Measurements from ENCODE around the gene GDPD5.
A peak's percentile ranks its signal among the peaks of the same experiment; 100 is the strongest.

The GDPD5 gene, protein sequence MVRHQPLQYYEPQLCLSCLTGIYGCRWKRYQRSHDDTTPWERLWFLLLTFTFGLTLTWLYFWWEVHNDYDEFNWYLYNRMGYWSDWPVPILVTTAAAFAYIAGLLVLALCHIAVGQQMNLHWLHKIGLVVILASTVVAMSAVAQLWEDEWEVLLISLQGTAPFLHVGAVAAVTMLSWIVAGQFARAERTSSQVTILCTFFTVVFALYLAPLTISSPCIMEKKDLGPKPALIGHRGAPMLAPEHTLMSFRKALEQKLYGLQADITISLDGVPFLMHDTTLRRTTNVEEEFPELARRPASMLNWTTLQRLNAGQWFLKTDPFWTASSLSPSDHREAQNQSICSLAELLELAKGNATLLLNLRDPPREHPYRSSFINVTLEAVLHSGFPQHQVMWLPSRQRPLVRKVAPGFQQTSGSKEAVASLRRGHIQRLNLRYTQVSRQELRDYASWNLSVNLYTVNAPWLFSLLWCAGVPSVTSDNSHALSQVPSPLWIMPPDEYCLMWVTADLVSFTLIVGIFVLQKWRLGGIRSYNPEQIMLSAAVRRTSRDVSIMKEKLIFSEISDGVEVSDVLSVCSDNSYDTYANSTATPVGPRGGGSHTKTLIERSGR

DNA sequence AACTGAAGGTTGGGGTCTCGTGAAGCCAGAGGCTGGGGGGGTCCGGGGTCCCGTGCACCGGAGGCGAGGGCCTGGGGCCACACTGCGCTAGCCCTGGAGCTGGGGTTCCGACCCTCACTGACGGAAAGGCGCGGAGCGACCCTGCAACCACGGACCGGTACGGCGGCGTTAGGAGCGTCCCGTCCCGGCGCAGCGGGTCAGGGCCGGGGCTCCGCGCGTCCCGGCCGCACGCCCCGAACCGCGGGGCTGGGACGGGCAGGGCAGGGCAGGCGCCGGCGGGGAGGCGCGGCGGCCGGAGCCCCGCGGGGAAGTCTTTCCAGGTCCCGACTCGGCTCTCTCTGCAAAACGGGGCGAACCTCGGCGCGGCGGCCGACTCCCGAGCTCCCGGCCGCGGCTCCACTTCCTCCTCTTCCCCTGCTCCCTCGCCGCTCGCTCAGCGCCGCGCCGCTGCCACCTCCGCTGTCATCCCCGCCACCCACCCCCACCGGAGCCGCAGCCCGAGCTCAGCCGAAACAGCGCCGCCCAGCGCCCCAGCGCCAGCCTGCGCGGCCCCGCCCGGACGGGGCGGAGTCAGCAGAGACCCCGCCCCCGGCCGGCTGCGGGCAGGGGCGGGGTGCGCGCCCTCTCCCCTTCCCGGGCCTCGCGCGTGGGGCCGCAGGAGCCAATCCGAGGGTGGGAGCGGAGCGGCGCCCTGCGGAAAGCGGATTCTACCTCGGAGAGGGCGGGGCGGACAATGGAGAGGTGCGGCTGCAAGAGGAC is at the start of gene GDPD5:
TSS of gene GDPD5 (minus strand) at position 509 of the 759 bp plus-strand sequence. CDS start 48,206 bp downstream, outside the sequence.
- DNase-seq (ENCODE audit: low spot score) = peak; percentile 94

DNA sequence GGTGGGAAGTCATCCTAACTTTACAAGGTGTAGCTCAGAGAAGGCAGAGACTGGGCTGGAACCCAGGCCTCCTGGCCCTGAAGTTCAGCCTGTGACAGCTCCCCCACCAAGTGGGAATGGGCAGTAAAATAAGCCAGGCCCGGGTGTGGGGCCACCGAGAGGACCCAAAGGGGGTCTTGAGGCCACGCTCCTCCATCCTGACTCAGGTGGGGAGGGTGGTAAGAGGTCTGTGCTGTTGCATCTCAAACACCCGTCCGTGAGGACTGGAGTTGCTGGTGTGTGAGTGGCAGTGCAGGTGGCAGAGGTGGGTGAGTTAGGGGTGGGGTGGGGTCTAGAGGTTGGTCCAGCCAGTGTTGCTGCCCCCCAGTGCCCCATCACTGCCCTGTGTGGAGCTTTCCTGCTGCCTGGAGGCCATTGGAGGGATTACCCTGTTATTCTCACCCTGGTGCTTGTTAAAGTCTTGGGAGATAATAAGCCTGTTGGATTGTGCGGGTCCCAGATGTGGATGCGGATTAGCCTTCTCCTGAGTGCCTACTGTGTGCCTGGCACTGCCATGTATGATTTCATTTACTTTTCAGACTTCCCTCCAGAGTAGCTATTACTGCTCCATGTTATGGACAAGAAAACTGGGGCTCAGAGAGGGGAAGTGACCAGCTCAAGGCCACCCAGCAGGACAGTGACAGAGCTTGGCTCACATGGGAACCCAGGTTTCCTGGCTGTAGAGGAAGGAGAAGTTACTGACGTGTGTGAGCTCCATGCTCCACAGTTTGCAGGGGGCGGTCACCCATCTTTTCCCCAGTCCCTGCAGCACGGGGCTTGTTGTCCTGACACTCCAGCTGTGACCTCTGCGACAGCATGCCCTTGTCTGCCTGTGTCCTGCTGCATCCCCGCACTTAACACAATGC is 49.2 kb upstream of the GDPD5 start:
- no peak for DNase-seq (ENCODE audit: low spot score)

DNA sequence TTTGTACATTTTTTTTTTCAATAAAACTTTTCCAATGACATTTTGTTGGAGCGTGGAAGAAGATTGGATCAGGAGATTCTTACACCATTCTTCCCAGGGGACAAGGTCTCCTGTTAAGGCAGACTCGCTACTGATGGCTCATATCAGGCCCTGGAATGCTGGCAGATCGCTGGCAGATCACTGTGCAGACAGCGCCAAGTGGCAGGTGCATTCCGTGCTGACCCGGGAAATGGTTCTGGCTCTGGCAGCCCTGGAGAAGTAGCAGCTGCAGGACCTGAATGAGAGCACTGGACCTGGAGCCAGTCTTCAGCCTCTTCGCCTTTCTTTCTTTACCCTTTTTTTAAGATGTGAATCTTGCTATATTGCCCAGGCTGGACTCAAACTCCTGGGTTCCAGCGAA is 47.0 kb upstream of the GDPD5 start:
- no peak for DNase-seq (ENCODE audit: low spot score)

GRCh38 chr11:75571625-75572024 is 45.9 kb upstream of the GDPD5 start:
- DNase-seq (ENCODE audit: low spot score) = no peak

GRCh38 chr11:75570559-75571139 is 44.9 kb upstream of the GDPD5 start:
- DNase-seq (ENCODE audit: low spot score) = no peak

GRCh38 chr11:75568616-75569219 is 43.0 kb upstream of the GDPD5 start:
- no peak for DNase-seq (ENCODE audit: low spot score)

DNA sequence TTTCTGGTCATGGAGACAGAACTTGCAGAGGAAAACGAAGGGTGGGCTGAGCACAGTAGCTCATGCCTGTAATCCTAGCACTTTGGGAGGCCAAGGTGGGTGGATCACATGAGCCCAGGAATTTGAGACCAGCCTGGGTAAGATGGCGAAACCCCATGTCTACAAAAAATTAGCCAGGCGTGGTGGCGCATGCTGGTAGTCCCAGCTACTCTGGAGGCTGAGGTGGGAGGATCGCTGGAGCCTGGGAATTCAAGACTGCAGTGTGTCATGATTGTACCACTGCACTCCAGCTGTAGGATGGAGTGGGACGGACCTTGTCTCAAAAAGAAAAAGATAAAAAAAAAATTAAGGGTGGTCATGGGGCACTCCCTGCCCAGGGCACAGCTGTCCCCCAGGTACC is 42.2 kb upstream of the GDPD5 start:
- no peak for DNase-seq (ENCODE audit: low spot score)

DNA sequence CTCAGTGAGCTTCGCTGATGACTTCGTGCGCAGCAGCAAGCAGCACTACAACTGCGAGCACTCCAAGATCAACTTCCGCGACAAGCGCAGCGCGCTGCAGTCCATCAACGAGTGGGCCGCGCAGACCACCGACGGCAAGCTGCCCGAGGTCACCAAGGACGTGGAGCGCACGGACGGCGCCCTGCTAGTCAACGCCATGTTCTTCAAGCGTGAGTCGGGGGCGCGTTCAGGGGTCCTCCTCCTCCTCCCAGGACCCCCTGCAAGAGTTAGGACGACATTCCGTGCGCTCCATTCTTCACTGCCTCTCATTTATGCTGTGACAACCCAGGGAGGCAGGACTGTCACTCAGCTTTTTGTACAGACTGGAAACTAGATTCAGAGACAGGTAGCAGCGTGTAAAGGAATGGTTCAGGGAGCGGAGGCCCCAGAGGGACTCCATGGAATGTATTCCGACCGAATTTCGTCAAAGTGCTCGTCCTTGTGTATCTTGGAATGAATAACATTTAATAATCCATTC is 41.1 kb upstream of the GDPD5 start:
- DNase-seq (ENCODE audit: low spot score) = no peak

DNA sequence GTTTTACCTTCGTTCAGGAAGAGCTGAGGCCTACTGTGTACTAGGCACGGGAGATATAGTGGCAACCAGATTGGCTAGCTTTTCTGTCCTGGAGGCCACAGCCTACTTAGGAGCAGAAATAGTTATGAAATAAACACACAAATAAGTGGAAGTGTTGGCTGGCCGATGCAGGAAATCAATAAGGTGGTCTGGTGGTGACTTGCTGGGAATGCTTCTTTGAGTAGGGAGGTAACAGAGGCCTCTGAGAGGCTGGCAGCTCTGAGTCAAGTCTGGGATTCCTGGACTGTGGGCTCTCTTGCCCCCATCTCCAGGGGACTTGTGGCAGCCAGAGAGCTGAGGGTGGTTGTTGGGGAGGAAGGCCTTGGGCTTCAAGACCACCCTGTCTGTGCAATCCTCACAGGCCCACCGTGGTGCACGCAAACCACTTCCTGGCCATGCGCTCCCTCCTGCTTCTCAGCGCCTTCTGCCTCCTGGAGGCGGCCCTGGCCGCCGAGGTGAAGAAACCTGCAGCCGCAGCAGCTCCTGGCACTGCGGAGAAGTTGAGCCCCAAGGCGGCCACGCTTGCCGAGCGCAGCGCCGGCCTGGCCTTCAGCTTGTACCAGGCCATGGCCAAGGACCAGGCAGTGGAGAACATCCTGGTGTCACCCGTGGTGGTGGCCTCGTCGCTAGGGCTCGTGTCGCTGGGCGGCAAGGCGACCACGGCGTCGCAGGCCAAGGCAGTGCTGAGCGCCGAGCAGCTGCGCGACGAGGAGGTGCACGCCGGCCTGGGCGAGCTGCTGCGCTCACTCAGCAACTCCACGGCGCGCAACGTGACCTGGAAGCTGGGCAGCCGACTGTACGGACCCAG is 40.4 kb upstream of the GDPD5 start:
- DNase-seq (ENCODE audit: low spot score) = no peak

DNA sequence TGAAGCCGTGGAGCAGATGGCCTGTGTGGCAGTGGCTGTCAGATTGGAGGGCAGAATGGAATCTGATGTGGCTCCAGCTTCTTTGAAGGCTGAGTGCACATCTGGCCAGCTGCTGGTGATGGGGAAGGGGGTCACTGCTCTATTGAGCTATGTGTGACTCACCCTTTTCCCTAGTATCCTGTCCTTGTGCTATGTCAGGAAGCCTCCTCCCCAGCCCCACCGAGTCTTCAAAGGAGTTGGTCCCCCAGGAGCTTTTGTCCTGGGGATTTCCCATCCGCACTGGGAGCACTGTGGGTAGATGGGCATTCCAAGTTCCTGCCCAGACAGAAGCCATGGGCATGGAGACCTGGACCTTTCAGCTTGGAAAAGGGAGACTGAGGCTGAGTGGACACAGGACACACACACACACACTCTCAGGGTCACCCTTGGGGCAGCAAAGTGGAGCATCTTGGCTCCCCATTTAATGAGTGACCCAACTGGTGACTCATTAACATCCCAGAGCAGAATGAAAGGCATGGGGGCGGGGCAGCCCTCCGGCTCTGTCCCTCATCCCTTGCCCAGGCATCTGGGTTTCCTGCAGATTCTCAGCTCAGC is 39.6 kb upstream of the GDPD5 start:
- no peak for DNase-seq (ENCODE audit: low spot score)

- DNase-seq (ENCODE audit: low spot score) = no peak
Observed at GRCh38 chr11:75563978-75564552, 38.3 kb upstream of the GDPD5 start.

DNA sequence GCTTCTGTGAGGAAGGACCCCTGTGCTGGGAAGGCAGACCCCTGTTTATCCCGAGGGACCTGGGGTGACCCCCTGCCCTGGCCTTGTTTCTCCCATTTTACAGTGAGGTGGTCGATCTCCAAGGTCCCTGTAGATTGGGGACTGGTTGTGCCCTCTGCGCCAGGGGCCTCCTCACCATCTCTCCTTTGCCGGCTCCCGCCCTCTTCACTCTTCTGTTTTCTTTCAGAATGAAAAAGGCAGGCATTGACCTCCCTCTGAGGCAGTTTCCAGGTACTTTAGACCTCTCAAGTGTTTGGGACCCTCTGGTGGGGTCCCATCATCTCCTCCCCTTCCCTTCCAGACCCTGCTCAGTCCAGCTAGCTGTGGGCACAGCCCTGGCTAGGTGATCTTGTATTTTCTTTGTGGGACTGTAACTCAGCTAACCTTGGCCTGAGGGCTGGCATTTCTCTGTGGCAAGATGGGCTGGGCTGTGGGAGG is 37.8 kb upstream of the GDPD5 start:
- DNase-seq (ENCODE audit: low spot score) = no peak

GRCh38 chr11:75562836-75563484 is 37.2 kb upstream of the GDPD5 start:
- no peak for DNase-seq (ENCODE audit: low spot score)

GRCh38 chr11:75562048-75562835 is 36.5 kb upstream of the GDPD5 start, which contains the start of gene SERPINH1:
Gene SERPINH1, plus strand, starts transcription at chr11:75562253. Its CDS starts 4,097 bp downstream, at chr11:75566350.
- peak; percentile 94 for DNase-seq (ENCODE audit: low spot score)

GRCh38 chr11:75561426-75562047 is 35.8 kb upstream of the GDPD5 start:
- DNase-seq (ENCODE audit: low spot score) = no peak

DNA sequence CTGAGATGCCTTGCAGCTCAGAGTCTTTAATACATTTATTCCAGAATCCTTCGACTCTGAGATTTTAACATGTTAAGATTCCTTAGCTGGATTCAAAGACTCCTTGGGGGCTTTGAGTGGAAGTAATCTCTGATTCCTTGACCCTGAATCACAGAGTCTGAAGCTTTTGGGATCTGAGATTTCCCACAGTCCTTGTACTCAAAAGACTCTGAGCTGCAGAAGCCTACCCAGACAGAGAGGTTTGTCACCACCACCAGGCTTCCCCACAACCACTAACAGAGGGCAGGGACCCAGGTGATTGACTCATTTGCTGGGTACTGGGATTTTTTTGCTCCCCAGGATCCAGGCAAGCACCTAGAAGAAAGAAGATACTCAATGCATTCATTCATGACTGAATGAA is 34.9 kb upstream of the GDPD5 start:
- DNase-seq (ENCODE audit: low spot score) = no peak
